ENCODE measurements around the gene TRAF7. TPM values are rescaled to one million over a fixed set of nuclear protein-coding genes. Genes with fewer than 3 reads are reported as not detected.

The TRAF7 gene
- total and polyA plus RNA-seq, 2 of the 13 experiments (the other 11 are each of a cell fraction or from before 2014, with no cell fraction given) = 47.9 to 65.6 TPM

DNA sequence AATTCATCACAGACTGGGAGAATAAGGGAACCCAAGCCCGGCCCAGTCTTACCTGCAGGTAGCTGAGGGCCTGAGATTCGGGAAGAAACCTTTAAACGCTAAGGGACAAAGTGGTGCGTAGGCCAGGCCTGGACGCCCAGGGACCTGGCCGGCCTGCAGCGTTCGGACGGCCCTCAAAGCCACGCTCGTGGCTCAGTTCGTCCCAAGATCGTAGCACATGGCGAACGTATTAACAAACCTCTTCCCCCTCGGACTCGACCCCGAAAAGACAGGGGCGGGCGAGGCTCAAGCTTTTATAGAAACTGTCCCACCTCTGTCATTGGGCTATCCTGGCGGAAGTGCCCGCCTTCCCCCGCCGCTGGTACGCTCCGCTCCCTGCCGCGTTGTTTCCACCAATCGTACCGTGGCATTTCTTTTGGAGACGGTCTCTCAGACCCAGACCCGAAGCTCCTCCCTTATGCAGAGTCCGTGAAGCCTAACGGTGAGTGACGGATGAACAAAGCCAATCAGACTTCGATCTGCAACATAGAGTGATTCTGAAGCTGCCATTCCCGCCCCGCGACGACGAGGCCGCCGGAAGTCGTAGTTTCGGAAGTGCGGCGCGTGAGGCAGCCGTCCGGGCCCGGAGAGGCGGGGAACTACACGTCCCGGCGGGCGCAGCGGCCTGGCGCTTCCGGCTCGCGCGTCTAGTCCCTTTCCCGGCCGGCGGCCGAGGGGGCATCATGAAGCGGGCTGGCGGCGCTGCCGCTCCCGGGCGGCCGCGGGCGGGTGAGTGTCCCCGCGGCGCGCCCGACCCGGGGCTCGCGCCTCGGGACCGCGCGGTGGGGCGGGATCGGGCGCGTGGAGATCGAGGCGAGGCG, at the start of gene TRAF7 (continued):
- TF ChIP-seq, protein P1, sequence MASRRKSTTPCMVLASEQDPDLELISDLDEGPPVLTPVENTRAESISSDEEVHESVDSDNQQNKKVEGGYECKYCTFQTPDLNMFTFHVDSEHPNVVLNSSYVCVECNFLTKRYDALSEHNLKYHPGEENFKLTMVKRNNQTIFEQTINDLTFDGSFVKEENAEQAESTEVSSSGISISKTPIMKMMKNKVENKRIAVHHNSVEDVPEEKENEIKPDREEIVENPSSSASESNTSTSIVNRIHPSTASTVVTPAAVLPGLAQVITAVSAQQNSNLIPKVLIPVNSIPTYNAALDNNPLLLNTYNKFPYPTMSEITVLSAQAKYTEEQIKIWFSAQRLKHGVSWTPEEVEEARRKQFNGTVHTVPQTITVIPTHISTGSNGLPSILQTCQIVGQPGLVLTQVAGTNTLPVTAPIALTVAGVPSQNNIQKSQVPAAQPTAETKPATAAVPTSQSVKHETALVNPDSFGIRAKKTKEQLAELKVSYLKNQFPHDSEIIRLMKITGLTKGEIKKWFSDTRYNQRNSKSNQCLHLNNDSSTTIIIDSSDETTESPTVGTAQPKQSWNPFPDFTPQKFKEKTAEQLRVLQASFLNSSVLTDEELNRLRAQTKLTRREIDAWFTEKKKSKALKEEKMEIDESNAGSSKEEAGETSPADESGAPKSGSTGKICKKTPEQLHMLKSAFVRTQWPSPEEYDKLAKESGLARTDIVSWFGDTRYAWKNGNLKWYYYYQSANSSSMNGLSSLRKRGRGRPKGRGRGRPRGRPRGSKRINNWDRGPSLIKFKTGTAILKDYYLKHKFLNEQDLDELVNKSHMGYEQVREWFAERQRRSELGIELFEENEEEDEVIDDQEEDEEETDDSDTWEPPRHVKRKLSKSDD (CRISPR knock-in tag; IDR thresholded peaks at IDR 0.05; ENCODE audit: low read depth) = peak; percentile 75; the same call in 1 of the 2 replicates
- TF ChIP-seq TSC22D2 (CRISPR knock-in tag; IDR thresholded peaks at IDR 0.05; ENCODE audit: borderline replicate concordance) = no peak
- TF ChIP-seq, protein P2, sequence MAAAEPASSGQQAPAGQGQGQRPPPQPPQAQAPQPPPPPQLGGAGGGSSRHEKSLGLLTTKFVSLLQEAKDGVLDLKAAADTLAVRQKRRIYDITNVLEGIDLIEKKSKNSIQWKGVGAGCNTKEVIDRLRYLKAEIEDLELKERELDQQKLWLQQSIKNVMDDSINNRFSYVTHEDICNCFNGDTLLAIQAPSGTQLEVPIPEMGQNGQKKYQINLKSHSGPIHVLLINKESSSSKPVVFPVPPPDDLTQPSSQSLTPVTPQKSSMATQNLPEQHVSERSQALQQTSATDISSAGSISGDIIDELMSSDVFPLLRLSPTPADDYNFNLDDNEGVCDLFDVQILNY (CRISPR knock-in tag; conservative IDR thresholded peaks at IDR 0.05) = peak; percentile 47; the same call in 1 of the 2 replicates
- TF ChIP-seq, protein P3, sequence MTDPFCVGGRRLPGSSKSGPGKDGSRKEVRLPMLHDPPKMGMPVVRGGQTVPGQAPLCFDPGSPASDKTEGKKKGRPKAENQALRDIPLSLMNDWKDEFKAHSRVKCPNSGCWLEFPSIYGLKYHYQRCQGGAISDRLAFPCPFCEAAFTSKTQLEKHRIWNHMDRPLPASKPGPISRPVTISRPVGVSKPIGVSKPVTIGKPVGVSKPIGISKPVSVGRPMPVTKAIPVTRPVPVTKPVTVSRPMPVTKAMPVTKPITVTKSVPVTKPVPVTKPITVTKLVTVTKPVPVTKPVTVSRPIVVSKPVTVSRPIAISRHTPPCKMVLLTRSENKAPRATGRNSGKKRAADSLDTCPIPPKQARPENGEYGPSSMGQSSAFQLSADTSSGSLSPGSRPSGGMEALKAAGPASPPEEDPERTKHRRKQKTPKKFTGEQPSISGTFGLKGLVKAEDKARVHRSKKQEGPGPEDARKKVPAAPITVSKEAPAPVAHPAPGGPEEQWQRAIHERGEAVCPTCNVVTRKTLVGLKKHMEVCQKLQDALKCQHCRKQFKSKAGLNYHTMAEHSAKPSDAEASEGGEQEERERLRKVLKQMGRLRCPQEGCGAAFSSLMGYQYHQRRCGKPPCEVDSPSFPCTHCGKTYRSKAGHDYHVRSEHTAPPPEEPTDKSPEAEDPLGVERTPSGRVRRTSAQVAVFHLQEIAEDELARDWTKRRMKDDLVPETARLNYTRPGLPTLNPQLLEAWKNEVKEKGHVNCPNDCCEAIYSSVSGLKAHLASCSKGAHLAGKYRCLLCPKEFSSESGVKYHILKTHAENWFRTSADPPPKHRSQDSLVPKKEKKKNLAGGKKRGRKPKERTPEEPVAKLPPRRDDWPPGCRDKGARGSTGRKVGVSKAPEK (CRISPR knock-in tag; IDR thresholded peaks at IDR 0.05; ENCODE audit: borderline replicate concordance) = no peak
- TF ChIP-seq ZNF326 (CRISPR knock-in tag; IDR thresholded peaks at IDR 0.05; ENCODE audit: borderline replicate concordance) = no peak
- TF ChIP-seq FOXM1 (CRISPR knock-in tag; IDR thresholded peaks at IDR 0.05) = no peak
- TF ChIP-seq, protein P4, sequence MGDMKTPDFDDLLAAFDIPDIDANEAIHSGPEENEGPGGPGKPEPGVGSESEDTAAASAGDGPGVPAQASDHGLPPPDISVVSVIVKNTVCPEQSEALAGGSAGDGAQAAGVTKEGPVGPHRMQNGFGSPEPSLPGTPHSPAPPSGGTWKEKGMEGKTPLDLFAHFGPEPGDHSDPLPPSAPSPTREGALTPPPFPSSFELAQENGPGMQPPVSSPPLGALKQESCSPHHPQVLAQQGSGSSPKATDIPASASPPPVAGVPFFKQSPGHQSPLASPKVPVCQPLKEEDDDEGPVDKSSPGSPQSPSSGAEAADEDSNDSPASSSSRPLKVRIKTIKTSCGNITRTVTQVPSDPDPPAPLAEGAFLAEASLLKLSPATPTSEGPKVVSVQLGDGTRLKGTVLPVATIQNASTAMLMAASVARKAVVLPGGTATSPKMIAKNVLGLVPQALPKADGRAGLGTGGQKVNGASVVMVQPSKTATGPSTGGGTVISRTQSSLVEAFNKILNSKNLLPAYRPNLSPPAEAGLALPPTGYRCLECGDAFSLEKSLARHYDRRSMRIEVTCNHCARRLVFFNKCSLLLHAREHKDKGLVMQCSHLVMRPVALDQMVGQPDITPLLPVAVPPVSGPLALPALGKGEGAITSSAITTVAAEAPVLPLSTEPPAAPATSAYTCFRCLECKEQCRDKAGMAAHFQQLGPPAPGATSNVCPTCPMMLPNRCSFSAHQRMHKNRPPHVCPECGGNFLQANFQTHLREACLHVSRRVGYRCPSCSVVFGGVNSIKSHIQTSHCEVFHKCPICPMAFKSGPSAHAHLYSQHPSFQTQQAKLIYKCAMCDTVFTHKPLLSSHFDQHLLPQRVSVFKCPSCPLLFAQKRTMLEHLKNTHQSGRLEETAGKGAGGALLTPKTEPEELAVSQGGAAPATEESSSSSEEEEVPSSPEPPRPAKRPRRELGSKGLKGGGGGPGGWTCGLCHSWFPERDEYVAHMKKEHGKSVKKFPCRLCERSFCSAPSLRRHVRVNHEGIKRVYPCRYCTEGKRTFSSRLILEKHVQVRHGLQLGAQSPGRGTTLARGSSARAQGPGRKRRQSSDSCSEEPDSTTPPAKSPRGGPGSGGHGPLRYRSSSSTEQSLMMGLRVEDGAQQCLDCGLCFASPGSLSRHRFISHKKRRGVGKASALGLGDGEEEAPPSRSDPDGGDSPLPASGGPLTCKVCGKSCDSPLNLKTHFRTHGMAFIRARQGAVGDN (CRISPR knock-in tag; IDR thresholded peaks at IDR 0.05) = peak; percentile 77
- TF ChIP-seq, protein P5, sequence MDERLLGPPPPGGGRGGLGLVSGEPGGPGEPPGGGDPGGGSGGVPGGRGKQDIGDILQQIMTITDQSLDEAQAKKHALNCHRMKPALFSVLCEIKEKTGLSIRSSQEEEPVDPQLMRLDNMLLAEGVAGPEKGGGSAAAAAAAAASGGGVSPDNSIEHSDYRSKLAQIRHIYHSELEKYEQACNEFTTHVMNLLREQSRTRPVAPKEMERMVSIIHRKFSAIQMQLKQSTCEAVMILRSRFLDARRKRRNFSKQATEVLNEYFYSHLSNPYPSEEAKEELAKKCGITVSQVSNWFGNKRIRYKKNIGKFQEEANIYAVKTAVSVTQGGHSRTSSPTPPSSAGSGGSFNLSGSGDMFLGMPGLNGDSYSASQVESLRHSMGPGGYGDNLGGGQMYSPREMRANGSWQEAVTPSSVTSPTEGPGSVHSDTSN (CRISPR knock-in tag; IDR thresholded peaks at IDR 0.05) = peak; percentile 94
- no peak for TF ChIP-seq ZSCAN29 (CRISPR knock-in tag; conservative IDR thresholded peaks at IDR 0.05)
- TF ChIP-seq TCF12 (IDR thresholded peaks at IDR 0.05) = no peak
- peak; percentile 55; the same call in 1 of the 2 replicates for TF ChIP-seq TCF12 (CRISPR knock-in tag; IDR thresholded peaks at IDR 0.05)
- TF ChIP-seq, protein P6, sequence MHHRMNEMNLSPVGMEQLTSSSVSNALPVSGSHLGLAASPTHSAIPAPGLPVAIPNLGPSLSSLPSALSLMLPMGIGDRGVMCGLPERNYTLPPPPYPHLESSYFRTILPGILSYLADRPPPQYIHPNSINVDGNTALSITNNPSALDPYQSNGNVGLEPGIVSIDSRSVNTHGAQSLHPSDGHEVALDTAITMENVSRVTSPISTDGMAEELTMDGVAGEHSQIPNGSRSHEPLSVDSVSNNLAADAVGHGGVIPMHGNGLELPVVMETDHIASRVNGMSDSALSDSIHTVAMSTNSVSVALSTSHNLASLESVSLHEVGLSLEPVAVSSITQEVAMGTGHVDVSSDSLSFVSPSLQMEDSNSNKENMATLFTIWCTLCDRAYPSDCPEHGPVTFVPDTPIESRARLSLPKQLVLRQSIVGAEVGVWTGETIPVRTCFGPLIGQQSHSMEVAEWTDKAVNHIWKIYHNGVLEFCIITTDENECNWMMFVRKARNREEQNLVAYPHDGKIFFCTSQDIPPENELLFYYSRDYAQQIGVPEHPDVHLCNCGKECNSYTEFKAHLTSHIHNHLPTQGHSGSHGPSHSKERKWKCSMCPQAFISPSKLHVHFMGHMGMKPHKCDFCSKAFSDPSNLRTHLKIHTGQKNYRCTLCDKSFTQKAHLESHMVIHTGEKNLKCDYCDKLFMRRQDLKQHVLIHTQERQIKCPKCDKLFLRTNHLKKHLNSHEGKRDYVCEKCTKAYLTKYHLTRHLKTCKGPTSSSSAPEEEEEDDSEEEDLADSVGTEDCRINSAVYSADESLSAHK (CRISPR knock-in tag; IDR thresholded peaks at IDR 0.05; ENCODE audit: borderline replicate concordance) = no peak
- TF ChIP-seq ZFP36L2 (CRISPR knock-in tag; IDR thresholded peaks at IDR 0.05) = no peak
